Stimulated activated CD8-positive, alpha-beta memory T cell treated with anti-CD3 and anti-CD28 coated beads, Interleukin-15, amount 100 ng/mL, for 48 hours (primary cell): ENCODE measurements around the gene PJA2.
"Not testable (repeated sequence)": the region's sequence is repeated elsewhere in the genome, so short reads cannot be mapped to it uniquely, and the experiment has no call there.

Experiments
- DNase-seq, 2 donors: peaks; one replicate each; pipeline ENCODE4 v3.0.0-alpha.2; 2020; ENCODE audit warnings: low read depth in 2 of 2

PJA2 gene, protein sequence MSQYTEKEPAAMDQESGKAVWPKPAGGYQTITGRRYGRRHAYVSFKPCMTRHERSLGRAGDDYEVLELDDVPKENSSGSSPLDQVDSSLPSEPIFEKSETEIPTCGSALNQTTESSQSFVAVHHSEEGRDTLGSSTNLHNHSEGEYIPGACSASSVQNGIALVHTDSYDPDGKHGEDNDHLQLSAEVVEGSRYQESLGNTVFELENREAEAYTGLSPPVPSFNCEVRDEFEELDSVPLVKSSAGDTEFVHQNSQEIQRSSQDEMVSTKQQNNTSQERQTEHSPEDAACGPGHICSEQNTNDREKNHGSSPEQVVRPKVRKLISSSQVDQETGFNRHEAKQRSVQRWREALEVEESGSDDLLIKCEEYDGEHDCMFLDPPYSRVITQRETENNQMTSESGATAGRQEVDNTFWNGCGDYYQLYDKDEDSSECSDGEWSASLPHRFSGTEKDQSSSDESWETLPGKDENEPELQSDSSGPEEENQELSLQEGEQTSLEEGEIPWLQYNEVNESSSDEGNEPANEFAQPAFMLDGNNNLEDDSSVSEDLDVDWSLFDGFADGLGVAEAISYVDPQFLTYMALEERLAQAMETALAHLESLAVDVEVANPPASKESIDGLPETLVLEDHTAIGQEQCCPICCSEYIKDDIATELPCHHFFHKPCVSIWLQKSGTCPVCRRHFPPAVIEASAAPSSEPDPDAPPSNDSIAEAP

DNA sequence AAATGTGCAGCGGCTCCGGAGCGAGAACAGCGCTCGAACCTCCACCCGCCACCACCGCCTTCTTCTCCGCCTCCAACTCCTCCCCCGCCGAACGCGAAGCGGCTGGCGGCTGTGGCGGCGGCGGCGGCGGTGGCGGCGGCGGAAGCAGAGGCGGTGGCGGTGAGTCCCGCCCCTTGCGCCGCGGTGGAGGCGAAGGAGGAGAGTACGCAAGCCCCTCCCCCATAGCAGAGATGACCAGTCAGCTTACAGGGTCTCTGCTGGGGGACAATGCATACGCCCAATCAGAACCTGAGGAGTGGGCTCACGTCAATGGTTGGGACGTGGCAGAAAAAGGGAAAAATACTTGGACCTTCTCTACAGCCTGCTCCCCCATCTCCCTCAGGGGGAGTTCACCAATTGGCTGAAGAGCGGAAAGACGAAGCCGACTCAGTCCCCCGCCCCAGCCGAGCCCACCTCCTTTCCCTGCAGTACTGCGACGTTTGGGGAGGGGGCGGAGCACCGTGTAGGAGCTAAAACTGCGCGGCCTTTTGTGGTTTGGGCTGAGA is at the start of gene PJA2:
TSS of gene PJA2 (minus strand) at position 131 of the 545 bp plus-strand sequence. CDS start 26,541 bp downstream, outside the sequence.
- peak; percentile 93 to 95 for DNase-seq

DNA sequence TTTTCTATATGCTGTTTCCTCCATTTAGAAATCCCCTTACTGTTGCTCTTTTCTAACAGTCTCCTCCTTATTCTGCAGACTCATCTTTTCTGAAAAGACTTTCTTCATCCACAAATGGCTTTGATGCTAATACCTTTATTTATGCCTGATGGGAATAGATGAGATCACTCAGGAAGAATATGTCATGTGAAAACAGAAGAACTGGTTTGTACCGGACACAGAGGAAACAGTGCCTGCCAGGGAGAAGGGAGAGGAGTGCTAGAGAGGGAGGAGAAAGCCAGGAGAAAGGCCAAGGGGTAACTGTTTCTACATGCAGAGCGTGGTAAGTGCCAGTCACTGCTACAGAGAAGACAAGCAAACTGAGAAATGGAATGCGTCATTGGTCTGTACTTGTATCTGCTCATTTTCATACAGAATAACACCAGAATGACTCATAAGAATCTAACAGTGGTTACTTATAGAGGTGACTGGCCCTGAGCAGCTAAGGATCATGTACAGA is 45.9 kb upstream of the PJA2 start:
- DNase-seq: no peak

DNA sequence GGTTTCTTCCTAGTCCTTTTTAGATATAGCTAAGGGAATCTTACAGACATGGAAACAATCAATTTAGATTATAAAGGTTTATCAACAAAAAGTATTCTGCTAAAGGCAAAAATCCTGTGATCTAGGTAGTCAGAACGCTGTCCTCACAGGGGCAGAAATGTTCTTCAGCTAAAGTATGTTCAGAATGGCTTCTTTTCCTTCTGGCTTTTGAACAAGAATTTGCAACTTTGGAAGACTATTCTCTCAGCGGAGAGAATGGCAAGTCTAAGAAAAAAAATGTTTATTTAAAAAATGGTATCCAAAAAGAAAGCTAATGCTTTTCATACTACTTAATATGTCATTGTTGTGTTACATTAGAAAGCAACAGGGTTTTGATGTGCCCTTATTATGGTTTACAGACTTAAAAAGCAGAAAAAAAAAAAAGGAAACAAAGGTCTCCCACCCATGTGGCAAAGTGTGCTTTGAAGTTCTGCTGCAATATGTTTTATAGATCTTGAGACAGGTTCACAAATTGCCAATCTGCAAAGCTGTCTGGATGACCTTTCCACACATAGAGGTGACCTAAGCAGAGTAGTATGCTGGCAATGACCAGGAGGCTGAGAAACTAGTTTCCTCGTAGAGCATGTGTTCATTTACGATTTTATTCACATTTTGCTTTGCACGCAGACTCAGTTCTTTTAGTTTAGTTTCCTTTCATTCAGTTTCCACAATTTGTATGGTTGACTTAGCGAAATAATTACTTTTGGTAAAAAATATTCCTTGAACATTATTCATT is 45.1 kb upstream of the PJA2 start:
- no peak for DNase-seq

DNA sequence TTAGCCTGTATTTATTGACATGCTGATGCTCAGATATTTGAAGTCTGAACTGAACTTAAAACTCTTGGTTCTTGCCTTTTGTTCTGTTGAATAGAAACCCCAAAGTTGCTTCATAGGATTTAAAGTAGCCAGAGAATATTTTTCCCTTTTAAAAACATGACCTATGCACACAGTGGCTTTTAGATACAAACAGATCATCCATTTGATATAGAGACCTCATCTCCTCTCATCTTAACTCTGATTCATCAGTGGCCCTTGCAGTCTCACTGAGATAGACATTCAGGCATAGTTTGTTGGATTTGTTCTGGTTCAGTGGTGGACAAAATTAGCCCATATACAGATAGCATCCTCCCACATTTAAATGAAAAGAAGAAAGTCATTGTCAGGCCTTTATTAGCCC is 43.5 kb upstream of the PJA2 start:
- no peak for DNase-seq

DNA sequence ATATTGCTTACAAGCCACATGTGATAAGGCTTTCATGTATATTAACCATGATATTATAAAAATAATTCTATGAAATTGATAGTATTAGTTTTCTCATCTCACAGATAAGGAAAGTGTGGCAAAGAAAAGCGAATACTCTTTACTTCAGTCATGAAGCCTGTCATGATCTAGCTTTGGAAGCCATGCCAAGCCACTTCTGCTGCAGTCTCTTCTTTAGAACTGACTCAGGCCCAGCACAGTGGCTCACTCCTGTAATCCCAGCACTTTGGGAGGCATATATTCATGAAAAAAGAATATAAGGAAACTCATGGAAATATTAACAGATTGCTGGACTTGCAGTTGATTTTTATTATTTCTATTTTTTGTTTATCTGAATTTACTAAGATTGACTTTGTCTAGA is 42.9 kb upstream of the PJA2 start:
- no peak for DNase-seq

DNA sequence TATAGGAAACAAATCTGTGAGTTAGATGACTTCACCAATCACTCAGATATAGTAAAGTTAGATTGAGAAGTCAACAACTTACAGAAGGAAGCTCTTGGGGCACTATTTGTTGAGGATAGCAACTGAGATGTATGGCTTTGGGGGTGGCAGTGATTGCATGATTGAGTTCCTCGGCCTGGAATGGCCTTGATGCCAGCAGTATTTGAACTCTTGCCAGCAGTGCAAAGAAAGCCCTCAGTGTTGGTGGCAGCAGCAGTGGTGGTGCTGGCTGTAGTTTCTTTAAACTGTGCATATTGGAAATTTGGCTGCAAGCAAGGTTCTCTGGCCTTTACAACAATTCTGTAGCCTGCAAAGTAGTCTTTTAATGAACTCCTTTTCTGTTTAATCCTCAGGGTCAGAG is 41.4 kb upstream of the PJA2 start:
- no peak for DNase-seq

DNA sequence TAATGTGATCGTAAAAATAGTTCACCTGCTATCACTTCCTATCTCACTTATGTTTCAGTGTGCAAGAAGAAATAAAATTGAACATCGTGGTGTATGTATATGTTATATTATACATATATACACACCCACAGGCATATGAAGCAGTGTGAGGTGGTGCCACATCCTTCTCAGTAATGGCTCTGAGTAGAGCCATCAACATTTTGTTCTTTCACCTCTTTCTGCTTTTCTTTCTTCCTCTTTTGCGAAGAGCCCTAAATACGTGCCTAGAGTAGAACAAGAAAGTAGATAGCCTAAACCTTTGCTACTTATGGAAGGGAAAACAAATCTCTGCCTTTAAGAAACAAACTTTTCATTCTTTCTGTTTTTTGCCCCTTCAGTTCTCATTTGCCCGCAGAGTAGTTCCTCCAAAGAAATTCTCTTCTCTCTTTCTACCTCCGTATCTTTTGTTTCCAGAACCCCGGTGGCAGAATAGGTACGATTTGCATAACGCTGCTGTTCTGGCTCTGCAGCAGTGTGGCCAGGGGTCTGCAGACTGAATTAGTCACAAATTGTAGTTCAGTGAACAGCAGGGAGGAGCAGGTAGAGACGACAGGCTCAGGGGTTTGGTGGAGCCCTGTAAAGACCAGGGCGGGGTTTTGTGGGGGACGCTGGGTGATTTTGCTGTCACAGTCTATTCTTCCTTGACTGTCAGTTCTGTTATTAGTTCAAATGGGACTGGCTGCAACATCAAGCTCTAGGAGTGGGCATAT is 40.5 kb upstream of the PJA2 start:
- DNase-seq: no peak

DNA sequence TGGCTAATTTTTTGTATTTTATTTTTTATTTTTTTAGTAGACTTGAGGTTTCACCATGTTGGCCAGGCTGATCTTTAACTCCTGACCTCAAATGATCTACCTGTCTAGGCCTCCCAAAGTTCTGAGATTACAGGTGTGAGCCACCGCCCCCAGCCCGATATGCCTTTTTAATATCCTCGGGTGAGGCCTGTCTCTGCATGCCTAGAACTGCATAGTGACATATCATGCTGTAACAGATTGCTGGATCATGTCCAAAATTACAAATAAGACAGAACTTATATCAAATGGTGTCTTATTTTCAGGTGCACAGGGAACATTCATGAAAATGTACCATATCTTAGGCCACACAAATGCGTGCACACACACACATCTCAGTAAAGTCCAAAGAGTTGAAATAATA is 39.1 kb upstream of the PJA2 start:
- DNase-seq: no peak

DNA sequence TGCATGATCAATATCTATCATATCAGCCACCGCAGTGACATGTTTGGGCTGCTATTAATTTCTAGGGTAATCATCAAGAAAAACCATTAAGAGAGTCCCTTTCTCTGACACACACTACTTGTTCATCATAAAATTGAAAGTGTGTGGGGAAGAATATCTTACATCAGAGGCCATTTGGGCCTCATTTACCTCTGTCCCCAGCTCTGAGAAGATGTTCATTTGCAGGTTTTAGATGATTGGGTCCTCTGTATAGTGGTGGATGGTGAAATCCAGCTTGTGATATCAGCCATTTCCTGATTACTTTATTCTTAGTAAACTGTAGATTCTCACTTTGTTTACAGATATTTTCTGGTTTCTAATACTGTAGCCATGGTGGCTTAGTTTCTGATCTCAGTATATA is 29.8 kb upstream of the PJA2 start:
- DNase-seq: no peak

DNA sequence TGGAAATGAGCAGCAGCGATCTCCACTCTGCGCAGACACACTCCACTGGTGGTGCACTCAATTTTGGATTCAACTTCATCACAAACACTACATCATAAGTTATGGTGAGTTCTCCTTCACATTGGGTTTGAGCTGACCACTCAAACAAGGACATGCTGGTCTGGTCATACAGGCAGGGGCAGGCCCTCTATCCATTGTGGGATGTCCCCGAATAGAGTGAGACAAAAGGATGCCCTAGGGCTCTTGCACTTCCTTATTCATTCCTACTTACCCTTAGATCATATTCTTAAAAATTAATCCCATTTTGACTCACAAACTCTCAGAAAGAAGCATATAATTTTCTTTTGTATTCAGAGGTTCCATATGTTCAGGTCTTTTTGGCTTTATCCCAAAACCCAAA is 16.3 kb upstream of the PJA2 start:
- no peak for DNase-seq

DNA sequence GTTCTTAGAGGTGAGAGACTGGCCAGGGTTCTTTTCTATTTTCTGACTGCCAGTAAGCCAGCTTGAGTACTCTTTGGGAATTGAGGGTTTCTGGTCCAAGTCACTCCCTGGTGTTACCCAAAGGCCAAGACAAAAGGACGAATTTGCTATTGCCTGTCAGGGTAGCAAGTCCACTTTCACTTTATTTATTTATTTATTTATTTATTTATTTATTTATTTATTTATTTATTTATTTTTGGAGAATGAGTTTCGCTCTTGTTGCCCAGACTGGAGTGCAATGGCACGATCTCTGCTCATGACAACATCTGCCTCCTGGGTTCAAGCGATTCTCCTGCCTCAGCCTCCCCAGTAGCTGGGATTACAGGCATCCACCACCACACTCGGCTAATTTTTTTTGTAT is 15.7 kb upstream of the PJA2 start:
- DNase-seq: not testable (repeated sequence)

DNA sequence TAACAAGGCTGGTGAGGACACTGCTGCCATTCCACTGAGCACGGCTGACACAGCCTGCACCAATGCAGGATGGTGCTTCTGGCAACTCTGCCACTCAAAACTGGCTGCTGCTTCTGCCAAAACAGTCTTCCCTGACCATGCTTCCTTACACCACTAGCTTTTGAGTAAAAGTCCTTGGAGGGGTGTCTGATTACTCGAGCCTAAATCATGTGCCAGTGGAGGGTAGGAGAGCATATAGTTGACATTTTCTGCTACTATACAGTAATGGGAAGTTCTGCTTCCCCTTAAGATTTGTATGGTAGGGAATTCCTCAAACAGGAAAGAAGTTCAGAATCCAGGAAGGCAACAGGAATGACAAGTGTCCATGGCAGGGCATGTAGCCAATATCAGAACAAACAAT is 12.2 kb upstream of the PJA2 start:
- no peak for DNase-seq

DNA sequence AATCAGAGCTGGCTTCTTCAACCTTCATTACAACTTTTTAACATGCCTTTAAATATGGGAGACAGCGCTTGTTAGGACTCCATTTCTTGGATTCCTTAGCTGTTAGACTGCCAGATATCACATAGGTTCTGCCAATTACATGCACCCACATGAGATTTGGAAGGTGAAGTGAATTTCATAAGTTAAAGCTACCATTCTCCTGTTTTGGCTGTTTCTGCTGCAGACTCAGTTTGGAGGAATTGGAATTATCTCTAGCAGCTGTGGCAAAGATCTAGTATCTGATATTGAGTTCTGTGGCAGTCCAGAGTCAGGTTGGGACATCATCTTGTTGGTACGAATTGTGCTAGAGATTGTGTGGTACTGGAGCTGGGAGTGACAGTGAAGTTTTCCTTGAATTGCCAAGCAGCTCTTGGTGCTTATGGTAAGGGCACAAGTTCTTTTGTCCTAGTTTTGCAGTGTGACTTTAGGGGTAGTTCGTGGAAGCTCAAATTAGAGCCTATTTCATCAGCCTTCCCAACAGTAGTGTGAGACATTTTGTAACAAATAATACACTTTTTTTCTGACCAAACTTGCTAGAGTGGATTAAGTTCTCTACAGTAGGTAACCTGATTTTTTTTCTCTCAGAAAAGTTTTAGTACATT is 9.1 kb upstream of the PJA2 start:
- DNase-seq: no peak

DNA sequence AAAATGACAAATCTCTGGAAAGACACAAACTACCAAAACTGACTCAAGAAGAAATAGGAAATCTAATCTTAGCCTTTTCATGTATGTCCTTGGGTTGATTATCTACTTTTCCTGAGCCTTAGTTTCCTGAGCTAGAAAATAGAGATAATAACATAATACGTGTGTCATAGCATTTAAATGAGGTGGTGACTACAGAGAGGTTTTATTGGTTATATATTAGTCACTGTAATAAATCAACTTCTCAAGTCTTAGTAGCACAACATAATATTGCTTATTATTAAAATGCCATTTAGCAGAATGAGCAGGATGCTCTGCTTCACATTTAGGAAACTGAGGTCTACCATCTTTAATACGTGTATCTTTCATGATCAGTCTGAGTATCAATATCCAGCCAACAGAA is 7.1 kb upstream of the PJA2 start:
- DNase-seq: no peak

DNA sequence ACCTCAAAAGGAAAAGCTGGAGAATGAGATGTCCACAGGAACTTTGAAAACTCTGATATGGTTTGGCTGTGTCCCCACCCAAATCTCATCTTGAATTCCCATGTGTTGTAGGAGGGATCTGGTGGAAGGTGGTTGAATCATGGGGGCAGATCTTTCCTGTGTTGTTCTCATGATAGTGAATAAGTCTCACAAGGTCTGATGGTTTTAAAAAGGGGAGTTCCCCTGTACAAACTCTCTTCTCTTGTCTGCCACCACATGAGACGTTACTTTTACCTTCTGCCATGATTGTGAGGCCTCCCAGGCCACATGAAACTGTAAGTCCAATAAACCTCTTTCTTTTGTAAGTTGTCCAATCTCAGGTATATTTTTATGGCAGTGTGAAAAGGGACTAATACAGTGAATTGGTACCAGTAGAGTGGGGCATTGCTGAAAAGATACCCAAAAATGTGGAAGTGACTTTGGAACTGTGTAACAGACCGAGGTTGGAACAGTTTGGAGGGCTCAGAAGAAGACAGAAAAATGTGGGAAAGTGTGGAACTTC is 4.2 kb upstream of the PJA2 start:
- not testable (repeated sequence) for DNase-seq

DNA sequence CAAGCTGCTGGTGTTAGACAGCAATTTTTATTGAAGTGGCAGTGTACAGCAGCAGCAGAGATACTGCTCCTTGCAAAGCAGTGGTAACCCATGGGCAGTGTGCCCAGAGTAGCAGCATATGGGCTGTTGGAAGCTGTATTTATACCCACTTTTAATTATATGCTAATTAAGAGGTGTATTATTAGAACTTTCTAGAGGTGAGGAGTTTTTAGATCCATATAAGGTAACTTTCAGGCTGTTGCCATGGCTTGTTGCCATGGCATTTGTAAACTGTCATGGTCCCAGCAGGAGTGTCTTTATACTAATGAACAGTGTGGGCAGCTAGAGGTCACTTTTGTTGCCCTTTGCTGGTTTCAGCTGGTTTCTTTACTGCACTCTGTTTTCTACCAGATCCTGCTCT is 3.7 kb upstream of the PJA2 start:
- no peak for DNase-seq

DNA sequence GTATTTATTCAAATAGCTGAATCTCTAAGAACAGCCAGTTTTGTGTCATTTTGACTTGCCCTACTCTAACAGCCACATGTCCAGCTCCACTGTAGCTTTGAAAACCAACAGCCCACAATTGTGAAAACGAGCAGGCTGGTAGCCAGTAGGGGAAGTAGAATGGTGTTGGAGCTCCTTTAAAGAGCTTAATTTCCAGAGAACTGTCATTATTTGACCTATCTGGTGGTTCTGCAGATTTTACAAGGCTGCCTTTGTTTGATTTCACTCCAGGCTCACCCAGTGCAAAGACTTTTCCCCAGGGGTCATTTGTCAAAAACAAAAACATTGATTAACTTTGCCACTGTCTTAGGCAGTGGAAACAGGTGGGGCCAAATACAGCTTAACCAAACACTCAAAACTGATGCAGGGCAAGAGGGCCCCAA is 3.2 kb upstream of the PJA2 start:
- no peak for DNase-seq

DNA sequence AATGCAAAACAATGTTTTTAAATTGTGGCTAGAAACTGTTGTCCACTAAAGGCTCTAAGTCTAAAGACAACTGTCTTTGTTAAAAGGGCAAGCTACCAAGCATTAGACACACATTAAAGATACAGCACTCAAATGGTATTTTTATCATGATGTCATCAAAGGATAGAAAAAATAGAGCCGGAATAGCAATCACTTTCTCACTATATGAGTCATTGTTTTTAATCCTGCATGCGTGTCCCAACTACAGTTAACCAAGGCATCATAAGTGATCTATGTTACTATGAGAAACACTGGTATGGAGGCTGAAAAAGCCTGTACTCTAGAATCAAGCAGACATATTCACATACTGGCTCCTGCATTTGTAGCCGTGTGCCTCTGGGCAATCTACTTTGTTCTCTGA is 1.9 kb upstream of the PJA2 start:
- no peak for DNase-seq

DNA sequence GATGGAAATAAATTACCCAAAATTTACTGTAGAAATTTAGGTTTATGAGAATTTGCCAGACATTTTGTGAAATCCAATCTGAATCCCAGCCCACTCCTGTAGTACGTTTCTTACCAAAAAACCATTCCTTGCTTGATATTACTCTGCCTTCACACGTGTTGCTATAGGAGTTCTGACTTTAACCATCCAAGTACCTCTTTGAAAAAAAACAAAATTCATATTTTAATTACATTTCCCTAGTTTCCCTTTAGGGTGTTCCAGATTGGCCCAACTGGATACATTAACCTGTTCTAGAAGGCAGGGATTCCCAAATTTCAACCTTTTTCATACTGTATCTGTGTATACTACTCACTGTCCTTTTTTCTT is 1.4 kb upstream of the PJA2 start:
- no peak for DNase-seq

DNA sequence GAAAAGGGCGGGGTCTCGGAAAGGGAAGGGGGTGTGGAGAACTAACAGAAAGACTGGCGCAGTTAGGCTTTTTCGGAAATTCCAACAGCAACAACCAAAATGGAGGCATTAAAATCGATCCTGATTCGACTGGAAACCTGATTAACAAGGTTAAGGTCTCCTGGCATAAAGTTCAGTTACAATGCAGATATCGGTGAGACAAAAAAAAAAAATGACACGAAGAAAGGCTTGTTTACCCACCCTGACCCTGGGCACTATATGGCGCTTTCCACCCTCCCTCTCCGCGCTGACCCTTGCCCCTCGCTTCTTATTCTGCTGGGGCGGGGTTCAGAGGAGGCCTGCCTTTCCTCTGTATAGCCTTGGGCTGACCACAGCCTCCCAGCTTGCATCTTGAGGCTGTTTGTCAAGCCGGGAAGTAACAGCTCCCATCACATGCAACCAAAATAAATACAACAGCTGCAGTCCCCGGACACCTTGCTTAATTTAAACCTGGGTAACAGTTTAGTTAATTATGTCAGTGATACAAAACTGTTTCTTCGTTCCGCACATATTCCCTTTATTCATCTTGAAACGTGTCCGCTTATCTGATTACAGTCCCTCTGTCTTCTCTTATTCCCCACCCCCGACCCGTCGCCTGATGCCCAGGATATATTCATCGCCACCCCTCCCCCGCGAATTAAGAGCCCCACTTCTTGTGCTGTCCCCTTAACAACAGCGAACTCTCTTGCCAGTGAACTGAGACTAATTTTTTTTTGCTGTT is 795 bp upstream of the PJA2 start:
- DNase-seq: peak in 1 of 2 donors; percentile 12
